Measurements from ENCODE around the gene PCDH17.
A peak's percentile ranks its signal among the peaks of the same experiment; 100 is the strongest.

Gene PCDH17, protein sequence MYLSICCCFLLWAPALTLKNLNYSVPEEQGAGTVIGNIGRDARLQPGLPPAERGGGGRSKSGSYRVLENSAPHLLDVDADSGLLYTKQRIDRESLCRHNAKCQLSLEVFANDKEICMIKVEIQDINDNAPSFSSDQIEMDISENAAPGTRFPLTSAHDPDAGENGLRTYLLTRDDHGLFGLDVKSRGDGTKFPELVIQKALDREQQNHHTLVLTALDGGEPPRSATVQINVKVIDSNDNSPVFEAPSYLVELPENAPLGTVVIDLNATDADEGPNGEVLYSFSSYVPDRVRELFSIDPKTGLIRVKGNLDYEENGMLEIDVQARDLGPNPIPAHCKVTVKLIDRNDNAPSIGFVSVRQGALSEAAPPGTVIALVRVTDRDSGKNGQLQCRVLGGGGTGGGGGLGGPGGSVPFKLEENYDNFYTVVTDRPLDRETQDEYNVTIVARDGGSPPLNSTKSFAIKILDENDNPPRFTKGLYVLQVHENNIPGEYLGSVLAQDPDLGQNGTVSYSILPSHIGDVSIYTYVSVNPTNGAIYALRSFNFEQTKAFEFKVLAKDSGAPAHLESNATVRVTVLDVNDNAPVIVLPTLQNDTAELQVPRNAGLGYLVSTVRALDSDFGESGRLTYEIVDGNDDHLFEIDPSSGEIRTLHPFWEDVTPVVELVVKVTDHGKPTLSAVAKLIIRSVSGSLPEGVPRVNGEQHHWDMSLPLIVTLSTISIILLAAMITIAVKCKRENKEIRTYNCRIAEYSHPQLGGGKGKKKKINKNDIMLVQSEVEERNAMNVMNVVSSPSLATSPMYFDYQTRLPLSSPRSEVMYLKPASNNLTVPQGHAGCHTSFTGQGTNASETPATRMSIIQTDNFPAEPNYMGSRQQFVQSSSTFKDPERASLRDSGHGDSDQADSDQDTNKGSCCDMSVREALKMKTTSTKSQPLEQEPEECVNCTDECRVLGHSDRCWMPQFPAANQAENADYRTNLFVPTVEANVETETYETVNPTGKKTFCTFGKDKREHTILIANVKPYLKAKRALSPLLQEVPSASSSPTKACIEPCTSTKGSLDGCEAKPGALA (N-terminal part only)

DNA sequence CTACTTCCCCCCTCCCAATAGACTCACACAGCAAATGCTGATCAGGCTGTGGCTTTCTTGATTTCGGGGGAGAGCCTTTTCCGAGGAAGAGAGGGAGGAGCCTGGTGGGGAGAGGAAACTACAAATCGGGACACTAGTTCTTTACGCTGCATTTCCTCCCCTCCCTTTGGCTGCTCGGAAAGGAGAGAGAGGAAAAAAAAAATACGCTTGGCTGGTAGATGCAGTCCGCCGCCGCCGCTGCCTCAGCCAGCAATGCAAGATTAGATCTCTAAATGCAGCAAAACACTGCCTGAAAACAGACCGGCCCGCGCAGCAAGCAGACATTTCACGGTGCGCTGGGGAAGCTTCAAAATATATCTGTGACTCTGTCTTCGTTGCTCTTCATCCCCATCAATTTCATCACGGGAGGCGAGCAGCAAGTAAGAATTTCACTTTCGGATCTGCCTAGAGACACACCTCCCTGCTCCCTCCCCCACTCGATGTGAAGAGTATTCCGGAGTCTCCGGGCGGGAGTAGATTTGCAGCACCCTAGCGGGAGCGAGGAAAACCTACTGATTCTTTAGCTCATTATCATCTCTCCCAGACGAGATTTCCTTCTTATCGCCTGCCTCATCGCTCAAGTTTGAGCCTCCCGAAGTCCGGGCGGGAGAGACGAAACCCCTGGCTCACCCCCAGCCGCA, at the start of gene PCDH17:
PCDH17 (plus strand) TSS at position 149 of the 680 bp plus-strand sequence. CDS start 803 bp downstream, outside the sequence.
- DNase-seq, result peak; percentile 34

DNA sequence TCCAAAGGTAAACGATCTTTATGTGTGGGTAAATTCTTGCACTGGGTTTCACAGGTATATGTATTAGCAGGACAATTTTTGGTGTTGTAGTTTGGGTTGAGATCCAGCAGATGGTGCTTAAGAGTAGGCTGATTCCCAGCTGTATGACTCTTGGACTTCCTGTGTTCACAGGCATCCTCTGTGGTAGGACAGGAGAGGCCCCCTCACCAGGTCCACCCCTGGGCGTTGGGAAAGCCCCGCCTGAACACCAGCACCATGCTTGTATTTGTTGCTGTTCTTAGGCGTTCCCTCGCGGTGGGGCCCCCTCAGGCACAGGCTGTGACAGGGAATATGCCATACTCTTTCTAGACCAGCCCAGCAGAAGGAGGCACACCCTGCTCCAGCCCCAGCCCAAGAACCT, 49.5 kb upstream of the PCDH17 start:
- DNase-seq, result no peak

DNA sequence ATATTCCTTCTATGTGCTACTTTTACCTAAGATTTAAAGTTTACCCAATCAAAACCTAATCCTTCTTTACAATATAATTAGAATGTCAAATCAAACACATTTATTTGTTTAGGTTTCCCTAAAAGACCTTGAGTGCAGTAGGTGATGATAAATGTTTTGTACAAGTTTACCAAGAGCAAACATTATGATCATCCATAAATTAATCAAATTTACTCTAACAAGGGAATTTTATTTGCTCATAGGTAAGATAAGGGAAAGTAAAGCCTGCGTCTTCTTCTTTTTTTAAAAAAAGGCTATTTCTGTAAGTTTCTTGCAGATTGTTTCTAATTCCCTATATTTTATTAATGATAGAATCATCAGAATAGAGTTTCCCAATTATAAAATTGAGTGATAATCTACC, 48.0 kb upstream of the PCDH17 start:
- DNase-seq, result no peak

DNA sequence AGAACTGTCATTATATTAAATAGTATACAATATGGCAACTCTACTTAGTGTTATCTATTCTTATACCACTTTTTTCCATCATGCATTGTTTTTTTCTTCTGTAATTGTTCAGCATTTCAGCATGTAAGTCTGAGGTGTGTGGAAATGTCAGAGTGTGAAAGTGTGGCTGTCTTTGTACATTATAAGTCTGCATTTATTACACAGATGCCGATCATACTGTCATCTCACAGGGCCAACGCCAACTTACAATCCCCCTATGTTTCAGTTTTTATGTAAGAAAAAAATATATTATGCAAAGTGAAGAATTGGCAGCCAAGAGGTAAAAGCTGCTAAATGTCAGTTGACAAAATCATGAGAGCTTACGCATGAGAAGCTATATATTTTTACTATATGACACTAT, 42.9 kb upstream of the PCDH17 start:
- DNase-seq, result no peak

DNA sequence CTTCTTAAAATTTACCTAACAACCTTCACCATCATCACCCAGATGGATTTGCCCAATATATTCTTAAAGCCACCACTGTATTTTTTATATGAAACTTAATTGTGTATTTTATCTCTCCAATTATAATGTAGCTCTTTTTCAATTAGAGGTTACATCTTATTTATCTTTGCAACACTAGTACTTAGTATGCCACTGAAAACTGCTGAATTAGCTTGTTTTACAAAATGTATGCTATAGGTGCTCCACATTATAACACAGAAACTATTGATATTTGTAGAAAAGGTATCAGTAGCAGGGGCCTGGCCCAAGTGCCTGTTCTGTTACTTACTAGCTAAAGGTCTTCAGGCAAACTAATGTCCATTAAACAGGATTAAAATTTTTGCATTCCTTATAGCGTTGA, 35.8 kb upstream of the PCDH17 start:
- no peak for DNase-seq

DNA sequence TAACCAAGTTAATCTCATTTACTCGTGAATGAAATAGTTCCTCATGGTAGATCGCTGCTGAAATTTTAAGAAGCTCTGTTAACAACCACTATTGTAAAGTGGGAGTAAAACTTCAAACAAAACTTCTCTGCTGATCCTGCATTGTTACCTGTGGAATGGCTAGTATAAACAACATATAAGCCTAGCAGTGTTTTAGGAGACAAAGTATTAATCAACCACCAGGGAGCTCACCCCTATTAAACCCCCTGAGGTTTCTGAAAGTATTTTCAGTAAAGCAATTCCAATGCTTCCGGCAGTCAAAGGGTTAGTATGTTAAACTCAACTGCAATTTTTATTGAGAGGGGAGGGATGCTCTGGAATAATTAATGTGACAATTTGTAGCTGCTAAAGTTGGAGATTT, 30.0 kb upstream of the PCDH17 start:
- DNase-seq, result no peak

DNA sequence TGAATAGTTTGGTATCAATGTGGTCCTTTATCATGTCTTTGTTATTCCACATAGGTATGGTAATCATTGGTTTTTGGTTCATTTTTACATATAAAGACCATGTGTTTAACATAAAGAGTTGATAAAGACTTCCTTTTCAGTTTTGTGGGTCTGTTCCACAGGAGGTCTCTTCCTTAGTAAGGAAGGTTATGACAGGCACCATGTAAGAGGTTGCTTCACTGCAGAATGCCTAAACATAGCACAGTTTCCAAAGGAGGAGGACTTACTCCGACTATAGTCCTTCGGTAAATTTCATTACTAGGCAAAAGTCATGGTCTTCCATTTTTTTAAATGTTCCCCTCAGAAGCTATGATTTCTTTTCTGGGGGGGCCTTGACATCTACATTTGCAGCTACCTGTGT, 27.1 kb upstream of the PCDH17 start:
- DNase-seq, result no peak

DNA sequence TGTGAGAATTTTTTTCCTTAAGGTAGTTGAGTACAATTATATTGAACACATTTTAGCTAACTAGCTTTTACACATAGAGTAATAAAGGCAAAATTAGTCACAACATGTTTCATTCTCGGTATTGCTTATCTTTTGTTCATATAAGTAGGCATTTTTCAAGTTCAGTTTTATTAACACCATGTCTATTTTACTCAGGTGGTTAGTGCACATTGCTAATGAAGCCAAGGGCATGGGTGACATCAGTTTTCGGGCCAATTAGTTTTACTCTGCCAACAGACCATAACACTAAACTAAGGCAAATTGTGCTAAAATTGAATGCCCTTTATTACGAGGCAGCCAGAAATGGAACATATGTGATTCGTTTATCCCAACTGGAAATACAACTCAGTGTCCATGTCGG, 19.6 kb upstream of the PCDH17 start:
- DNase-seq, result no peak

DNA sequence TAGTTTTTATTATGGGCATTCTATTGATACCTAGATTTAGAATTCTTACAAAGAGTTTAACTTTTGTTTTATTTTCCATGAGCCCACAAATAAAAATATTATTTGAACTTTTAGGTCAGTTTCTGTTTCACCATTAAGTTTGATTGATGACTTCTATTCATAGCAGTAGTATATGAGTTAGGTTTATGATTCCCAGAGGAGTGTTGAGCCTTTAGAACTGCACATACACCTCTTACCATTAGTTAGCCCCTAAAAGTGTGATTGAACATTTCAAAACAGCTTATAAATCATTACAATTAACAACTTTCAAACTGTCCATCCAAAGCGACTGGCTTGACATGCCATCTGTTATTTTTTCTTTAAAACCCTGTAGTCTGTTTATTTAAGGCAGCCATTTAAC, 19.0 kb upstream of the PCDH17 start:
- DNase-seq, result no peak

DNA sequence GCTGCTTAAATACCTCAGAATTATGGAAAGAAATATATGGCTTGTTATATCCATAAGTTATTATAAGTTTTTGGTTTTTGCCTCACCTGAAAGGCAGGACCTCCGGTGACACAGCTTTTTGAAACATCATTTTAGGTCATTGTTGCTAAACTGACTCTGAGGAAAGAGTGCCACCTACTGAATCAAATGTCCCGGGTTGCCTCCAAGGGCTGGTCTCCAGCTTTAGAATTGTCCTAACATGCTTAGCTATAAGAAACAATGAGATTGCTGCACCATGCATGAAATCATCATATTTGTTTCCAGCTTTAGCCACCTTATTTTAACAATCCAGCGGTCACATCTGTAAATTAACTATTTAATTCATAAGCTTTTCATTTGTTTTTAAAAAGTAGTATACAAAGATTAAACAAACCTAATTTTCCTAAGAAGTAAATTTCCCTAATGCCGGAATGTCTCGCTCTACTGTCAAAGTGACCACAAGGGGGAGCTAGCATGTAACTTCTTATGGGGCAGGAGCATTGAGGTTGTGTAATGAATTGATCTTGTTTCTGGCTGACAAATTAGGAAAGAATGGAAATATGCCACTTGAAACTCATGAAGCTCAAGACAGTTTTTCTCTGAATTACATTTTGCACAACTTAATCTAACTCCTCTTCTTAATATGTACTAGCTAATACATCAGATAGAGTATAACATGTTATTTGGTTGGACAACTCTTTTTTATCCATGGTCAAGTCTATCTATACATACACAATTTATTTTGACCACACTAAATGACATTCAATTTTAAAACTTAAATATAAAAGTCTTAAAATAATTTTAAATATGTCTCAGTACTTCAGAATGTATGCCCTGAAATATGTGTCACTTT, 6.7 kb upstream of the PCDH17 start:
- peak; percentile 70 for DNase-seq

DNA sequence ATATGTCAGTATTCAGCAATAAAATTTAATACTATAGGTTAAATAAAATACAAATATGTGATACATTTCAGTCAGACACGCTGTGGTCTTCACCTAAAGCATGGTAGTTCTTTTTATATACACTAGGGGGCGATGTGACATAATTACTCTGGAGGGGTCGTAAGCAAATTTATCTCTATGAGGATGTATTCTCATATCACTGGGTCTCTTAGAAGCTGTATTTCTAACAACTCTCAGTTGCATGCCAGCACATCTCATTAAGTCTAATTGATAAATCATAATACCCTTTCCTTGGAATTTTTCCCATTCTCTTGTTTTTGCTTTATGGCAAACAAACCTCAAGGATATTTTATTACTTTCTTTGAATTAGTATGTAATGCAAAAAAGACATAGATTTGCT, 3.9 kb upstream of the PCDH17 start:
- DNase-seq, result peak; percentile 77

DNA sequence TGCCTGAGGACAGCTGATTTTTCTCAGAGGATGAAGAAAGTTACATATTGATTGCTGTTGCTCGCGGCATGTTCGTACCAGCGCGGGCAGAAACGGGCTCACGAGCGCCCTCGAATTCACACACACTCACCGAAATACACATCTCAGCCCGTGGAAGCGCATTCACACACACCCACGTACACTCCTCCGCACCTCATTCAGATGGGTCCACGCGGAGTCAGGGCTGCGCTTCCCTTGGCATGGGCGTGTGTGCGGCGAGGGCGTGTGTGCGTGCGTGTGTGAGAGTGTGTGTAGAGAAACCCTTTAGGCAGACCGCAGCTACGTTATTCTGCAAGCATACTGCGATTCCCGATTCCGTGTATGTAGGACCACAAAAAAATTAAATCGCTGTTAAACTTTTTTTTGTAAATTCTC, 2.1 kb upstream of the PCDH17 start:
- DNase-seq, result no peak

DNA sequence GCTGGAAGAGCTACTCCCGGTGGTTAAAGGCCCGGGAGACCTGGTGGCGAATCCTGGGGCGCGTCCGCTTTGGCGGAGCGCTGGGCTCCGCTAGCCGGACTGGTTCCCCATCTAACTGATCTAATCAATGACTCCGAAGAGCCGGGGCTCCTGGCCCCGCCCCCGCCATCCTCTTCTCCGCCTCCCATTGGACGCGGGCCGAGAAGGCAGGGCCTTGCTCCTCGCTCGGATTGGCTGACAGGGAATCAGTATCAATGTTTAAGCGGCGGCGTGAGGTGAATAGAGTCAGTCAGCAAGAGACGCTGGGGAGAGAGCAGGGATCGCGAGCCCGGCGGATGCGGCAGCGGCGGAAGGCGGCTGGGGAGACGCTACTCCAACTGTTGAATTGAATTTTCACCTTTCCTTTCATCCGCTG, 1.7 kb upstream of the PCDH17 start:
- no peak for DNase-seq

DNA sequence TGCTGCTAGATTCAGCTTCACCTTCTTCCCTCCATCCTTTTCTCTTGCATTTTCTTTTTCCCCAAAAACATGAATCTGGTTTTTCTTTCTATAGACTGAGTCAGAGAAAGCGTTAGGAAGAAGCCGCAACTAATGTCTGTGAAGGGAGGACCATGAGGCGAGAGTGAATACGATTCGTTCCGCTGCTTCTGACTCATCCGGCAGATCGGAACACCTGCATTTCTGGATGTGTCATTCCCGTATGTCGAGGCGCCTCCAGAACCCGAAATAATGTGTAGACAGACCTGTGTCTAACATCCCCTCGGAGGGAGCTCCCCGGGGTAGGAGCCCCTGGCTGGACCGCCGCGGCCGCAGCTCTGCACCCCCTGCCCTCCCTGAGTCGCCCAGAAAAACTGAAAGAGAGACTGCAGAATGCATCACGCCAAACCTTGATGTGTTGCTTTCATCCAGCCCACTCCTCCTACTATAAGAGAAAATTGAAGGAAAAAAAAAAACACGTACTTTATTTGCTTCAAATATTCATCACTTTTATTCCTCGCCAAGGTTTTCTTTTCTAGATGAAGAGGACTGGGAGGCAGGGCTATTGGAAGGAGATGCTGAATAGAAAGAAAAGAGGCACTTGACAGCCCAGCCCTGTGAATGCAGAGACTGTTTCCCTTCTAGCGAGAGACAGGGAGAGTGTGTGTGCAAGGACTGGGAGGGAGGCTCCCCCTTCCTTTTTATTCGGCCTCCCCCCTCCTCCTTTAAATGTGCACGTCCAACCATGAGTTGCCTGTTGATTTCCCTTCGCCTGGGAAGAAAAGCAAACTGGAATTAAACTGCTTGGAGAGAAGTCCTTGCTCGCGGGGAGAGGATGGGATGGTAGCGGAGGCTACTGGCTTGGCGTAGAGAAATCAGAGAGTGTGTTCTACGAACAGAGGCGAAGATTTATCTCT, 616 bp upstream of the PCDH17 start:
- DNase-seq, result peak; percentile 30

DNA sequence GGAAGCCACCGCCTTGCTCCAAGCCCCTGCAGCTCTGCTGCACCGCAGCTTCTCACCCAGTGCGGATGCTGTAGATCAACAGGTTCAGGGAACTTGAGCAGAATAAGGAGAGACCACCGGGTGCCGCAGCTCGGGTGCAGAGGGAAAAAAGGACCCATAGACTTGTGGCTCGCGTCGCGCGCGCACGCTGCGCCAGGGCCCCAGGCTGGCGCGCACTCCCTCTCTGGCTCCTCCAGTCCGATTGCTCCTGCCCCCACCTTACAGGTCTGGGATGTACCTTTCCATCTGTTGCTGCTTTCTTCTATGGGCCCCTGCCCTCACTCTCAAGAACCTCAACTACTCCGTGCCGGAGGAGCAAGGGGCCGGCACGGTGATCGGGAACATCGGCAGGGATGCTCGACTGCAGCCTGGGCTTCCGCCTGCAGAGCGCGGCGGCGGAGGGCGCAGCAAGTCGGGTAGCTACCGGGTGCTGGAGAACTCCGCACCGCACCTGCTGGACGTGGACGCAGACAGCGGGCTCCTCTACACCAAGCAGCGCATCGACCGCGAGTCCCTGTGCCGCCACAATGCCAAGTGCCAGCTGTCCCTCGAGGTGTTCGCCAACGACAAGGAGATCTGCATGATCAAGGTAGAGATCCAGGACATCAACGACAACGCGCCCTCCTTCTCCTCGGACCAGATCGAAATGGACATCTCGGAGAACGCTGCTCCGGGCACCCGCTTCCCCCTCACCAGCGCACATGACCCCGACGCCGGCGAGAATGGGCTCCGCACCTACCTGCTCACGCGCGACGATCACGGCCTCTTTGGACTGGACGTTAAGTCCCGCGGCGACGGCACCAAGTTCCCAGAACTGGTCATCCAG, 964 bp downstream of the PCDH17 start:
- DNase-seq, result no peak

DNA sequence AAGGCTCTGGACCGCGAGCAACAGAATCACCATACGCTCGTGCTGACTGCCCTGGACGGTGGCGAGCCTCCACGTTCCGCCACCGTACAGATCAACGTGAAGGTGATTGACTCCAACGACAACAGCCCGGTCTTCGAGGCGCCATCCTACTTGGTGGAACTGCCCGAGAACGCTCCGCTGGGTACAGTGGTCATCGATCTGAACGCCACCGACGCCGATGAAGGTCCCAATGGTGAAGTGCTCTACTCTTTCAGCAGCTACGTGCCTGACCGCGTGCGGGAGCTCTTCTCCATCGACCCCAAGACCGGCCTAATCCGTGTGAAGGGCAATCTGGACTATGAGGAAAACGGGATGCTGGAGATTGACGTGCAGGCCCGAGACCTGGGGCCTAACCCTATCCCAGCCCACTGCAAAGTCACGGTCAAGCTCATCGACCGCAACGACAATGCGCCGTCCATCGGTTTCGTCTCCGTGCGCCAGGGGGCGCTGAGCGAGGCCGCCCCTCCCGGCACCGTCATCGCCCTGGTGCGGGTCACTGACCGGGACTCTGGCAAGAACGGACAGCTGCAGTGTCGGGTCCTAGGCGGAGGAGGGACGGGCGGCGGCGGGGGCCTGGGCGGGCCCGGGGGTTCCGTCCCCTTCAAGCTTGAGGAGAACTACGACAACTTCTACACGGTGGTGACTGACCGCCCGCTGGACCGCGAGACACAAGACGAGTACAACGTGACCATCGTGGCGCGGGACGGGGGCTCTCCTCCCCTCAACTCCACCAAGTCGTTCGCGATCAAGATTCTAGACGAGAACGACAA, 1.8 kb downstream of the PCDH17 start:
- DNase-seq, result no peak

DNA sequence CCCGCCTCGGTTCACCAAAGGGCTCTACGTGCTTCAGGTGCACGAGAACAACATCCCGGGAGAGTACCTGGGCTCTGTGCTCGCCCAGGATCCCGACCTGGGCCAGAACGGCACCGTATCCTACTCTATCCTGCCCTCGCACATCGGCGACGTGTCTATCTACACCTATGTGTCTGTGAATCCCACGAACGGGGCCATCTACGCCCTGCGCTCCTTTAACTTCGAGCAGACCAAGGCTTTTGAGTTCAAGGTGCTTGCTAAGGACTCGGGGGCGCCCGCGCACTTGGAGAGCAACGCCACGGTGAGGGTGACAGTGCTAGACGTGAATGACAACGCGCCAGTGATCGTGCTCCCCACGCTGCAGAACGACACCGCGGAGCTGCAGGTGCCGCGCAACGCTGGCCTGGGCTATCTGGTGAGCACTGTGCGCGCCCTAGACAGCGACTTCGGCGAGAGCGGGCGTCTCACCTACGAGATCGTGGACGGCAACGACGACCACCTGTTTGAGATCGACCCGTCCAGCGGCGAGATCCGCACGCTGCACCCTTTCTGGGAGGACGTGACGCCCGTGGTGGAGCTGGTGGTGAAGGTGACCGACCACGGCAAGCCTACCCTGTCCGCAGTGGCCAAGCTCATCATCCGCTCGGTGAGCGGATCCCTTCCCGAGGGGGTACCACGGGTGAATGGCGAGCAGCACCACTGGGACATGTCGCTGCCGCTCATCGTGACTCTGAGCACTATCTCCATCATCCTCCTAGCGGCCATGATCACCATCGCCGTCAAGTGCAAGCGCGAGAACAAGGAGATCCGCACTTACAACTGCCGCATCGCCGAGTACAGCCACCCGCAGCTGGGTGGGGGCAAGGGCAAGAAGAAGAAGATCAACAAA, 2.6 kb downstream of the PCDH17 start:
- DNase-seq, result no peak

DNA sequence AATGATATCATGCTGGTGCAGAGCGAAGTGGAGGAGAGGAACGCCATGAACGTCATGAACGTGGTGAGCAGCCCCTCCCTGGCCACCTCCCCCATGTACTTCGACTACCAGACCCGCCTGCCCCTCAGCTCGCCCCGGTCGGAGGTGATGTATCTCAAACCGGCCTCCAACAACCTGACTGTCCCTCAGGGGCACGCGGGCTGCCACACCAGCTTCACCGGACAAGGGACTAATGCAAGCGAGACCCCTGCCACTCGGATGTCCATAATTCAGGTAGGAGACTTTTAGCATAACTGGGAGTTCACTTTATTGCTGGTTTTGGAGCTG, 3.3 kb downstream of the PCDH17 start:
- no peak for DNase-seq
